PC-9 (cell line): ENCODE measurements around the gene WNT9A.

Source experiments
- CTCF ChIP-seq: fragments of 200-600 bp; sonication (generic); conservative IDR thresholded peaks from 2 replicates; pipeline ENCODE4 v1.6.1; 2017; ENCODE audit warnings: mixed run types, antibody characterized with exemption, mild to moderate bottlenecking, moderate library complexity
- EZH2 ChIP-seq: fragments of 200-600 bp; sonication (generic); IDR thresholded peaks from 2 replicates; pipeline ENCODE4 v1.8.0; 2017; ENCODE audit warnings: antibody characterized with exemption, low read depth

- TF ChIP-seq CTCF (no peak), EZH2 (no peak)
These were observed 11.0 kb upstream of the WNT9A start for GRCh38 chr1:227958617-227959324.
